ENCODE results near the gene SYCP2L. TPM values are rescaled to one million over a fixed set of nuclear protein-coding genes. Genes with fewer than 3 reads are reported as not detected.

The SYCP2L gene
- total RNA-seq, result 0.85 and 2.4 TPM in 2 replicates

DNA sequence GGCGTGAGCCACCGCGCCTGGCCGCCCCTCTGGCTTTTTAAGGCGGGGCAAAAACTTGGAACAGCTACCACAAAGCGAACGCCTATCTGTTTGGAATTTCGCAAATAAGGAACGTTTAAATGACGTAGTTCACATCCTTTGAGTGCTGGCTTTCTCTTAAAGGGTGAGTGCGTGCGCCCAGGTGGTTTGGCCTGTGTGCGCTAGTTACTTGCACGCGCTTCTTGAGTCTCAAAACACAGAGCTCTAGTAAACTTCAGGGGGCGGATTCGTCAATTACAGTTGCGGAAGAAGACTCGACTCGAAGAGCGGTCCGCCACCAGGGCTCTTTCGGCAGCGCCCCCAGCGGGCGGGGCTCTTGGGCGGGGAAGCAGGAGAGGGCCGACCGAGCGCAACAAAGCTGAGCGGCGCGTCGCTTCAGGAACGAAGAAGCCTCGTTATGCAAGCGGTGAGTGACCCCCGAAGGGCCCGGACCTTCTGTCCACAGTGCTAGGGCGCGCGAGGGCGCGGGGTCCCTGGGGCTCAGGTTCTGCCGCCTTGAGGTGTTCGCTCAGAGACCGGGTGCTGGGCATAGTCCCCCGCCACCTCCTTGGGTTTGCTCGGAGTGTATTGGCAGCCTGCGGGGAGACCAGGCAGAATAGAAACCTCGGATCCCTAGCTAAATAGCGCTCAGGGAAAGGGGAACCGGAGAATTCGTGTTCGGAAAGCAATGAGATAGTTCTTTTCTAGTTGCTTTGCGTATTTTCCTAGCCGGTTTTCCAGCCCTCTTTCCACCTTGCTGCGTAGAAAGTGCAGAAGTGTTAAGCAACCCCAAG is at the start of gene SYCP2L:
SYCP2L (plus strand) TSS at position 362 of the 812 bp plus-strand sequence; CDS start at position 437, 75 bp downstream.

DNA sequence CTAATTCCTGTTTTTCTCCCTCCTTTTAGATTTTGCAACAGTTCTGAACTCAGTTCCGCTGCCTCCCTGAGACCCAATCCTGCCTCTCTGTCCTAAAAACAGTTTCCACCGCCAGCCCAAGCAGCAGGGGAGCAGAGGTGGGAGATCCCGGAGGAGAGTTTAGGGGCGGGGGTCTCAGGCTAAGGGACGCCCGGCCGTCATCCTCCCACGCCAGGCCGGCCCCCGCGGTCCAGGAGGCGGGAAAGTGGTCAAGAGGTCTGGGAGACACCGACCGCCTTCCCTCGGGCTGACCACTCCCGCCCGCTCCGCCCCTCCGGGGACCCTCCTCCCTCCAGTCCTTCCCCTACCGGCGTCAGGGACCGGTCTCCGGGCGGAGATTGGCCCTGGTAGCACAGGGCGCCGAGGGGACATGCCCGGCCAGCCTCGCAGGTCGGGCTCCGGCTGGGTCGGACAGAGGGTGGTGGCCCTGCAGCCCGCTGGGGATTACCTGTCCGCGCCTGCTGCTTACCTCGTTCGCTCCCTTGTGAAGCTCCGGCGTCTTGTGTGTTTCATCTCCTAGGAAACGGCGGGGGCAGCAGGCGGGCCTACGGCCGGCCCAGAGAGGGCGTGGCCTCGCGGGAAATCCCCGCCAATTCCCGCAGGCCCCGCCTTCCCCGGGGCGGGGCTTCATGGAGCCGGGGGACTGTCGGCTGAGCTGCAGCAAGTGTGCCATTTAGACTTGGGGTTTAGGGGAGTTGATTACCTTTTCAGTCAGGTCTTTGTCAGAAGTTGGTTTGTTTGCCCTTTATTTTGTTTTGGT is 48.7 kb upstream of the SYCP2L start, which contains the start of gene MAK:
MAK (minus strand) TSS at position 545 of the 799 bp plus-strand sequence. CDS start 7,891 bp downstream, outside the sequence.

Other genes starting within 250 kb of the SYCP2L start
- 1.4 and 2.1 TPM in 2 replicates for gene C6orf52, start 192.4 kb upstream of the SYCP2L start, total RNA-seq
- gene PAK1IP1, start 192.1 kb upstream of the SYCP2L start, total RNA-seq, result 28.5 and 28.7 TPM in 2 replicates
- gene TMEM14C, start 164.0 kb upstream of the SYCP2L start, total RNA-seq, result 82.4 and 117 TPM in 2 replicates
- 43.7 and 55.7 TPM in 2 replicates for gene TMEM14B, start 139.2 kb upstream of the SYCP2L start, total RNA-seq
- gene MAK, start 48.5 kb upstream of the SYCP2L start, total RNA-seq, result under 0.01 TPM in 1 of 2 replicates, not detected in the other
- gene GCM2, start 5.0 kb upstream of the SYCP2L start, total RNA-seq, result not detected in 2 replicates
- under 0.01 TPM in 1 of 2 replicates, not detected in the other for gene ELOVL2, start 157.3 kb downstream of the SYCP2L start, total RNA-seq
- gene SMIM13, start 206.8 kb downstream of the SYCP2L start, total RNA-seq, result 35.5 and 37.9 TPM in 2 replicates
- not detected in 2 replicates for gene ERVFRD-1, start 224.7 kb downstream of the SYCP2L start, total RNA-seq